Fibroblast of skin of abdomen (primary cell): ENCODE measurements around the gene PRKCE.

ENCODE experiments used
- DNase-seq: peaks from one replicate; pipeline ENCODE4 v3.0.0-alpha.2; 2013

The PRKCE gene

GRCh38 chr2:45813003-45813941, 161.8 kb downstream of the PRKCE start:
- peak; percentile 52 for DNase-seq

GRCh38 chr2:45814488-45814887, 163.0 kb downstream of the PRKCE start:
- no peak for DNase-seq

GRCh38 chr2:45814951-45815621, 163.6 kb downstream of the PRKCE start:
- DNase-seq = no peak

- DNase-seq = no peak
Measured at GRCh38 chr2:45816272-45816671, 164.8 kb downstream of the PRKCE start.

- no peak for DNase-seq
Measured at GRCh38 chr2:45818591-45818990, 167.1 kb downstream of the PRKCE start.

GRCh38 chr2:45820048-45820447, 168.6 kb downstream of the PRKCE start:
- DNase-seq = no peak

- DNase-seq = no peak
Measured at GRCh38 chr2:45821558-45822271, 170.2 kb downstream of the PRKCE start.

- no peak for DNase-seq
Measured at GRCh38 chr2:45822272-45822630, 170.8 kb downstream of the PRKCE start.

GRCh38 chr2:45823723-45824206, 172.3 kb downstream of the PRKCE start:
- no peak for DNase-seq

GRCh38 chr2:45825001-45825651, 173.7 kb downstream of the PRKCE start:
- no peak for DNase-seq

- DNase-seq = no peak
Measured at GRCh38 chr2:45826460-45826859, 175.0 kb downstream of the PRKCE start.

GRCh38 chr2:45826884-45827635, 175.6 kb downstream of the PRKCE start:
- peak; percentile 50 for DNase-seq

GRCh38 chr2:45830322-45830721, 178.8 kb downstream of the PRKCE start:
- DNase-seq = no peak

- no peak for DNase-seq
Measured at GRCh38 chr2:45833301-45833967, 182.0 kb downstream of the PRKCE start.

GRCh38 chr2:45833968-45834344, 182.5 kb downstream of the PRKCE start:
- DNase-seq = no peak

GRCh38 chr2:45834372-45834771, 182.9 kb downstream of the PRKCE start:
- no peak for DNase-seq

GRCh38 chr2:45834858-45835257, 183.4 kb downstream of the PRKCE start:
- DNase-seq = no peak

- no peak for DNase-seq
Measured at GRCh38 chr2:45836316-45836715, 184.8 kb downstream of the PRKCE start.

- DNase-seq = no peak
Measured at GRCh38 chr2:45836740-45837139, 185.3 kb downstream of the PRKCE start.

- no peak for DNase-seq
Measured at GRCh38 chr2:45837812-45838341, 186.4 kb downstream of the PRKCE start.
